ENCODE data around the gene EBLN2.

GRCh38 chr3:73108750-73109149 is 47.3 kb downstream of the EBLN2 start:
- TF ChIP-seq CTCF (IDR thresholded peaks at IDR 0.05) (no peak), EZH2phosphoT487 (IDR thresholded peaks at IDR 0.05) (no peak)

All from neural progenitor cell (in vitro differentiated cells).